GM13976 (cell line): Measurements from ENCODE around the gene CCDC154.

Experiments
- DNase-seq: peaks from one replicate; pipeline ENCODE4 v3.0.0; 2012; ENCODE audit warnings: low spot score
- in situ Hi-C: fragments of 300-500 bp; cut with MboI; formaldehyde crosslinking; loops from one replicate; pipeline ENCODE4 v1.12.0; 2022; ENCODE audit warnings: low sequenced_read_pairs, mixed read lengths, inconsistent platforms; ENCODE audit not compliant: unreplicated experiment
- TF ChIP-seq, protein P1 (sequence below): IDR thresholded peaks from 2 replicates; pipeline ENCODE4 v1.5.1; 2012; ENCODE audit warnings: borderline replicate concordance, mild to moderate bottlenecking; ENCODE audit not compliant: insufficient read depth; ENCODE audit errors: extremely low read depth, missing control alignments, control extremely low read depth

CCDC154 gene

DNA sequence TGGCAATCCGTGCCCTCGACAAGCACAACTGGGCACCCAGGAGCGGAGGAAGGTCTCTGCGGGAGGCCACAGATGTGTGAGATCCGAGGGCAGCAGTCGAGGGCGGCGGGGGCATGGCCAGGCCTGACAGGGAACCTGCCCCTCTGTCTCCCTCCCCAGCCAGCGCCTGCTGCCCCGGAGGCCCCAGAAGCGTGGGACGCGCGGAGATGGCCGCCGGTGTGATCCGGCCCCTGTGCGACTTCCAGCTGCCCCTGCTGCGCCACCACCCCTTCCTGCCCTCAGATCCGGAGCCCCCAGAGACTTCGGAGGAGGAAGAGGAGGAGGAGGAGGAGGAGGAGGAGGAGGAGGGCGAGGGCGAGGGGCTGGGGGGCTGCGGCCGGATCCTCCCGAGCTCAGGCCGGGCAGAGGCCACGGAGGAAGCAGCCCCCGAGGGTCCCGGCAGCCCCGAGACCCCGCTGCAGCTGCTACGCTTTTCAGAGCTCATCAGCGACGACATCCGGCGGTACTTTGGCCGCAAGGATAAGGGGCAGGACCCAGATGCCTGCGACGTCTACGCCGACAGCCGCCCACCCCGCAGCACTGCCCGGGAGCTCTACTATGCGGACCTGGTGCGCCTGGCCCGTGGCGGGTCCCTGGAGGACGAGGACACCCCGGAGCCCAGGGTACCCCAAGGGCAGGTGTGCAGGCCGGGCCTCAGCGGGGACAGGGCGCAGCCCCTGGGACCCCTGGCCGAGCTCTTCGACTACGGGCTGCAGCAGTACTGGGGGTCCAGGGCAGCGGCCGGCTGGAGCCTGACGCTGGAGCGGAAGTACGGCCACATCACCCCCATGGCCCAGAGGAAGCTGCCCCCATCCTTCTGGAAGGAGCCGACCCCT is 11.7 kb downstream of the CCDC154 start:
- TF ChIP-seq, protein P1, sequence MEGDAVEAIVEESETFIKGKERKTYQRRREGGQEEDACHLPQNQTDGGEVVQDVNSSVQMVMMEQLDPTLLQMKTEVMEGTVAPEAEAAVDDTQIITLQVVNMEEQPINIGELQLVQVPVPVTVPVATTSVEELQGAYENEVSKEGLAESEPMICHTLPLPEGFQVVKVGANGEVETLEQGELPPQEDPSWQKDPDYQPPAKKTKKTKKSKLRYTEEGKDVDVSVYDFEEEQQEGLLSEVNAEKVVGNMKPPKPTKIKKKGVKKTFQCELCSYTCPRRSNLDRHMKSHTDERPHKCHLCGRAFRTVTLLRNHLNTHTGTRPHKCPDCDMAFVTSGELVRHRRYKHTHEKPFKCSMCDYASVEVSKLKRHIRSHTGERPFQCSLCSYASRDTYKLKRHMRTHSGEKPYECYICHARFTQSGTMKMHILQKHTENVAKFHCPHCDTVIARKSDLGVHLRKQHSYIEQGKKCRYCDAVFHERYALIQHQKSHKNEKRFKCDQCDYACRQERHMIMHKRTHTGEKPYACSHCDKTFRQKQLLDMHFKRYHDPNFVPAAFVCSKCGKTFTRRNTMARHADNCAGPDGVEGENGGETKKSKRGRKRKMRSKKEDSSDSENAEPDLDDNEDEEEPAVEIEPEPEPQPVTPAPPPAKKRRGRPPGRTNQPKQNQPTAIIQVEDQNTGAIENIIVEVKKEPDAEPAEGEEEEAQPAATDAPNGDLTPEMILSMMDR: no peak
- DNase-seq: no peak
- in situ Hi-C loops: no loop called here

DNA sequence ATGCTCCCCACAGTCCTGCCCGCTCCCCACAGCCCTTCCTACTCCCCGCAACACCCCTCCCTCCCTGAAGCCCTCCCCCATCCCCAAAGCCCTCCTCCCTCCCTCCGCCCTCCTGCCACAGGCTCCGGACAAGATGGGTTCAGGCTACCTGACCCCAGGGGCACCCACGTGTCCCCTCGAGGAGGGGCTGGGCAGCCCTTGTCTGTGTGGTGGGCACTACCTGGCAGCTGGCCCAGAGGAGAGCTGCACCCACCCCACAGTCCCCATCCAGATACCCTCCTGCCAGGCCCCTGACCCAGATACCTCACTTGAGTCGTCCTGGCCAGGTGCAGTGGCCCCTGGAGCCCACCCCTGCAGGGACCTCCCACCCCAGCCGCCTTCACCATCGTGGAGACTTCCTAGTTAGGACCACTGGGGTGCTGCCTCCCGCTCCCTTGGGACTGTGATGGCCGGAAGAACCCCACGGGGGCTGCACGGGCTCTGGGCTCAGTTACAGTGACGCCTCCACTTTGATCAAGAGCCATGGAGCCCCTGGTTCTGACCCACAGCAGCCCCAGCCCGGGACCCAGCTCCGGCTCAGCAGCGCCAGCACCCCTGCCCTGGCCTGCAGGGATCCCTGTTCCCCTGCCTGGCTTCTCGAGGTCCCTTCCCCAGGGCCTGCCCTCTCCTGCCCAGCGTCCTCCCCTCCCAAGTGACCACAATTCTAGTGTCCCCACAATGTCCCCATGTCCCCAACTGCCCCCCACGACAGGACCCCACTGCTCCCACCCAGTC is 12.7 kb downstream of the CCDC154 start:
- in situ Hi-C loops: no loop called here
- DNase-seq: no peak
- TF ChIP-seq, protein P1: no peak

DNA sequence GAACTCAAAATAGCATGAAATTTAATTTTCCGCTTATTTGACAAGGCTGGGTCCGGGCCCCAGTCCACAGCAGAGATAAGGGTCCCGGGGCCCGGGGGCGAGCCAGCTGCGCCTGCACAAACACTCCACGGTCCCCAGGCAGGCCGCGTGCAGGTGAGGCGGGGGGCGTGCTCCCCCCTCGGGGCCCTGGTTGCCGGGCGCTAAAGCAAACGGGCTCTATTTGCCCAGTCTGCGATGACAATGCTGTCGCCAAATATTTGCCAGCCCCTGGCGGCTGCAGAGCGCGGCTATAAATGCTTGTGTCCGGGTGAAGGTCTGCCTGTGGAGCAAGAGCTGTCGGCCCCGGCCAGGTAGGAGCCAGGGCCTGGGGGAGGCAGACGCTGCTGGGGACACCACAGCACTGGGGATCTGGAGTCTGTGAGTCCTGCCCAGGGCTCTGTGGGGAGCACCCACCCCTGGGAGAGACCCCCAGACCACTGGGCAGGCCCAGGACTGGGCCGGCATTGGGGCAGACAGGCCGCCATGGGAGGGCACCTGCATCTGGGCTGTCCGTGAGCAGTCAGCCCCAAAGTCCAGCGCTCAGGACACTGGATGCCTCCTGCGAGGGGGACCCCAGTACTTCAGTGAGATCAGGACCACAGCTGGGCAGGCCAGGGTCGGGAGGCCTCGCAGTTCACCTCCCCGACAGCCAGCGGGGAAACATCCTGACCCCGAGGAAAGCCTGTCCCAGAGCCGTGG is 13.4 kb downstream of the CCDC154 start, which contains the start of gene PERCC1:
TSS of gene PERCC1 (plus strand) at position 320 of the 738 bp plus-strand sequence. CDS start 1,516 bp downstream, outside the sequence.
- in situ Hi-C loops: no loop called here
- TF ChIP-seq, protein P1: no peak
- DNase-seq: no peak

DNA sequence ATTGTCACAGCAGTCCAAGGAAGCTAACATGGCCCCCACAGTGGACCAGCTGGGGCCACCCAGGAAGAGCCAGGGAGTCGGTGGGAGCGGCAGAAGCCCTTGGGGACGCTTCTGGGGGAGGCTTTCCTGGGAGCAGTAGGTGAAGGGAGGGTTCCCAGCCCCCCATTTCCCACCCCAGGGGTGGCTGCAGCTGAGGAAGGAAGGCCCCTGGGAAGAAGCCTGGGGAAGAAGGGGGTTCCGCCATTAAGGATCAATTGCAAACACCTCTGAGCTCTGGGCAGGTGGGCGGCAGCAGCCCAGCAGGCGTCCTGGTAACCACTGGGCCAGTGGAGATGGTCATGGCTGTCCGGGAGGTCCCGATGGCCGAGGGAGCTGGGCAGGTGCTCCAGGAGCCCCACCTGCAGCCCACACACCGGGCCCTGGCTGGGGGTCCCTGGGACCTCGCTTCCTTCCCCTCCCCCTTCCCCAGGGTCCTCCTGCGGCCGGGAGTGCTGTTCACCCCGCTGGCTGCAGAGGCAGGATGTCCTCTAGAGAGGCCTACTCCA is 14.1 kb downstream of the CCDC154 start:
- DNase-seq: no peak
- in situ Hi-C loops: no loop called here
- TF ChIP-seq, protein P1: no peak

DNA sequence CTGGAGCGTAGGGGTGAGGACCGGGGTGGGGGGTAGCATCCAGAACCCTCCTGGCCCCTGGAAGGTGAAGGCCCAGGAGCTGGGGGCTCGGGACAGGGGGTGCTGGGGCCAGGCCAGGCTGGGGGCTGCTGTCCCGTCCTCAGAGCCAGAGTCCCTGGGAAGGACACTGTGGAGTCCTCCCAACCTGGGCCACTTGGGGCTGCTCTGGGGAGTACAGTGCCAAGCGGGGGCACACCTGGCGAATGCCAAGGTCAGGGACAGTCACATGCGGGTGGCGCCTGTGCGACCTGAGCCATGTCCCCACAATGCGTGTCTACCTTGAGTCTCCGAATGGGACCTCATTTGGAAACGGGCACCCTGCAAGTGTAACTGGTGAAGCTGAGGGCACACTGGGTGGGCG is 14.7 kb downstream of the CCDC154 start:
- no peak for DNase-seq
- TF ChIP-seq, protein P1: no peak
- in situ Hi-C loops: no loop called here

DNA sequence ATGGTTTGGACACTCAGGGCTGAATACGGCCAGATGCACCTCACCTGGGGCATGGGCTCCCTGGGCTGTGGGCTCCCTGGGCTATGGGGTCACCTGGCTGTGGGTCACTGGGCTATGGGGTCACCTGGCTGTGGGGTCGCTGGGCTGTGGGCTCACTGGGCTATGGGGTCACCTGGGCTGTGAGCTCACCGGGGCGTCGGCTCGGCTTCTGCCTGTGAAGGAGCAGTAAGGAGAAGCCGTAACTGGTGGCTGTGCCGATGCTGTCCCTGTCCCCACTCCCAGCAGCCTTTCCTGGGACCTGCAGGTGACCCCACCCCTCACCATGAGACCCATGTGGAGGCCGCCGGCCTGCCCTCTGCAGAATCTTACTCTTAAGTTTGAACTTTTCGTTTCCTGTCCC is 15.3 kb downstream of the CCDC154 start:
- DNase-seq: no peak
- in situ Hi-C loops: no loop called here

More for the DNA sequence above, 15.3 kb downstream of the CCDC154 start:
- TF ChIP-seq, protein P1: no peak
